A673 (cell line): ENCODE data around the gene FAM120AOS.

ENCODE experiments used
- EZH2 ChIP-seq: fragments of 200-600 bp; sonication (generic); IDR thresholded peaks from 2 replicates; pipeline ENCODE4 v1.6.1; 2017; ENCODE audit warnings: borderline replicate concordance, low read depth, mild to moderate bottlenecking, mixed read lengths, antibody characterized with exemption, low read length; ENCODE audit not compliant: poor library complexity, severe bottlenecking
- TF ChIP-seq, protein P1 (sequence below): fragments of 300-800, 200-600 bp; sonication (generic); conservative IDR thresholded peaks from 2 replicates; pipeline ENCODE4 v1.5.1; 2017; ENCODE audit warnings: low read depth, mild to moderate bottlenecking, antibody characterized with exemption, low read length, moderate library complexity, mixed read lengths

DNA sequence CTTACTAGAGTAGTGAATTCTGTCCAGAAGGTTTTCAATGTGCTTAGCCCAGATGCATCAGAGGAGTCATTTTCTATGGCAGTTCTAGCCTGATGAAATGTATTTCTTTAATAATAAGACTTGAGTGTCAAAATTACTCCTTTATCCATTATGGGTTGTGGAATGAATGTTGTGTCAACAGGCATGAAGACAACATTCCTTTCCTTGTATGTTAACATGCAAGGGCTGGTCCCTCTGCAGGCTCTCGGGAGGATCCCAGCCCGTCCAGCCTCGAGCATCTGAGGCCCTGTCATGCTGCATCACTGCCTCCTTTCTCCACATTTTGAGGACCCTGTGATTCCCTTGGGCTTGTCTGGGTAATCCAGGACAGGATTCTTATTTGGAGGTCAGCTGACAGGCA is 42.9 kb upstream of the FAM120AOS start:
- TF ChIP-seq, protein P1, sequence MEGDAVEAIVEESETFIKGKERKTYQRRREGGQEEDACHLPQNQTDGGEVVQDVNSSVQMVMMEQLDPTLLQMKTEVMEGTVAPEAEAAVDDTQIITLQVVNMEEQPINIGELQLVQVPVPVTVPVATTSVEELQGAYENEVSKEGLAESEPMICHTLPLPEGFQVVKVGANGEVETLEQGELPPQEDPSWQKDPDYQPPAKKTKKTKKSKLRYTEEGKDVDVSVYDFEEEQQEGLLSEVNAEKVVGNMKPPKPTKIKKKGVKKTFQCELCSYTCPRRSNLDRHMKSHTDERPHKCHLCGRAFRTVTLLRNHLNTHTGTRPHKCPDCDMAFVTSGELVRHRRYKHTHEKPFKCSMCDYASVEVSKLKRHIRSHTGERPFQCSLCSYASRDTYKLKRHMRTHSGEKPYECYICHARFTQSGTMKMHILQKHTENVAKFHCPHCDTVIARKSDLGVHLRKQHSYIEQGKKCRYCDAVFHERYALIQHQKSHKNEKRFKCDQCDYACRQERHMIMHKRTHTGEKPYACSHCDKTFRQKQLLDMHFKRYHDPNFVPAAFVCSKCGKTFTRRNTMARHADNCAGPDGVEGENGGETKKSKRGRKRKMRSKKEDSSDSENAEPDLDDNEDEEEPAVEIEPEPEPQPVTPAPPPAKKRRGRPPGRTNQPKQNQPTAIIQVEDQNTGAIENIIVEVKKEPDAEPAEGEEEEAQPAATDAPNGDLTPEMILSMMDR = no peak
- TF ChIP-seq EZH2 = no peak
